WERI-Rb-1 (cell line): ENCODE measurements around the gene CEND1.

Experiments used
- DNase-seq: peaks from one replicate; pipeline ENCODE4 v3.0.0-alpha.2; 2020
- H3K27ac ChIP-seq: fragments of 250-450 bp; sonication (Bioruptor Pico); 2 replicates; pipeline ENCODE4 v1.5.1; 2020; ENCODE audit warnings: mild to moderate bottlenecking, moderate library complexity
- H3K27me3 ChIP-seq: fragments of 250-450 bp; sonication (Bioruptor Pico); 2 replicates; pipeline ENCODE4 v1.5.1; 2021; ENCODE audit warnings: mild to moderate bottlenecking, low read depth, moderate library complexity; ENCODE audit not compliant: insufficient read depth, severe bottlenecking
- H3K36me3 ChIP-seq: fragments of 250-450 bp; sonication (Bioruptor Pico); 2 replicates; pipeline ENCODE4 v1.5.1; 2020; ENCODE audit warnings: mild to moderate bottlenecking, moderate library complexity
- H3K4me3 ChIP-seq: 2 replicates; pipeline ENCODE4 v1.5.1; 2011; ENCODE audit warnings: low read depth, mild to moderate bottlenecking, control low read depth, low read length
- H3K9me3 ChIP-seq: fragments of 250-450 bp; sonication (Bioruptor Pico); 2 replicates; pipeline ENCODE4 v1.5.1; 2021; ENCODE audit warnings: mild to moderate bottlenecking, moderate library complexity; ENCODE audit not compliant: severe bottlenecking
- TF ChIP-seq, protein P1 (sequence below): IDR thresholded peaks from 2 replicates; pipeline ENCODE4 v1.5.1; 2011; ENCODE audit warnings: low read depth, mild to moderate bottlenecking, control low read depth, inconsistent platforms, low read length

CEND1 gene

DNA sequence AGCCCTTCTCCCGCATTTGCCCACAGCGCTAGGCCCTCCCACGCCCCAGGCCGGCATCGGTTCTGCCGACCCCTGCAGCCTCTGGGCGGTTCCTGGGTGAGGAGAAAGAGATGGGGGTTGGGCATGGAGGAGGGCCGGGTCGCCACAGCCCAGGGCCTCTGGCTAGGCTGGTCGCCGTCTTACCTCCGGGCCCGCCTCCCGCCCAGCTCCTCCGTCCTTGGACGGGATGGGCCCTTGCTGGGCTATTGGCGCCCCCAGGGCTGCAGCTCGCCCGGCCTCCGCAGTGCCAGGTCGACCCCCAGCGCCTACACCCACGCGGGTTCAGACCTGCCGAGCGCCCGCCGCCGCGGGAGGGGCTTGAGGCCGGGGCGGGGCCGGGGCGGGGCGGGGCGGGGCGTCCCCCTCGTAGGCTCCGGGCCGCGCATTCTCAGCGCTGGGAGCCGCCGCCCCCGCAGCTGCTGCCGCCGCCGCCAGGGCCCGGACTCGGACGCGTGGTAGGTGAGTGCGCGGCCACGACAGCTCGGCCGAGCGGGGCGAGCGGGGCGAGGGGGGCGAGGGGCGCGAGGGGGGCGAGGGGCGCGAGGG, 42.7 kb upstream of the CEND1 start, which contains the start of gene CD151:
TSS of gene CD151 (plus strand) at position 424 of the 585 bp plus-strand sequence. CDS start 3,118 bp downstream, outside the sequence.
- peak; percentile 65 for DNase-seq

DNA sequence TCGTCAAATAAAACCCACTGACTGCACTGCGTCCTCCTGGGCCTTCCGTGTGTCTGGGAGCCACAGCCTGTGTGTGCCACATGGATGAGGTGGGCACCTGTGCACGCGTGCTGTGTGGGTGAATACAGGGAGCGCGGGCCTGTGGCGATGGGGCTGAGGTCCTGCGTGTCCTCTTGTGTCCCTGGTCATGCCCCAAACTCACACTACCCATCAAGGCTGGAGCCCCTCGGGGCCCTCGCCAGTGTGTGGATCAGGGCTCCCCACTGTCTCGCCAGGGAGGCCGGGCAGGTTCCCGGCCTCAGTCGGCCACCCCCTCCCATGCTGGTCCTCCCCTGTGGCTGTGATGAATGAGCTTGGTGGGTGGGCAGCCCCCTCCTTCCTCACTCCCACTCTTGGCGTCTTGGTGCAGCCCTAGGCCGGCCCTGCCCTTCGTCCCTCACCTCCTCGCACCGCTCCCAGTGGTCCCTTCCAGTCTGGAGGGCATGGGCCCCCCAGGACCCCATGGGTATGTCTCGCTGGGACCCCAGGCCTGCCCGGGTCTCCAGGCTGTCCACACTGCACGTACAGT, 42.2 kb upstream of the CEND1 start:
- no peak for DNase-seq
- Histone ChIP-seq H3K27ac (peak overlapping the region; percentile 80), H3K4me3 (peak overlapping the region; percentile 52)

More for the DNA sequence above, 42.7 kb upstream of the CEND1 start, which contains the start of gene CD151:
- TF ChIP-seq, protein P1, sequence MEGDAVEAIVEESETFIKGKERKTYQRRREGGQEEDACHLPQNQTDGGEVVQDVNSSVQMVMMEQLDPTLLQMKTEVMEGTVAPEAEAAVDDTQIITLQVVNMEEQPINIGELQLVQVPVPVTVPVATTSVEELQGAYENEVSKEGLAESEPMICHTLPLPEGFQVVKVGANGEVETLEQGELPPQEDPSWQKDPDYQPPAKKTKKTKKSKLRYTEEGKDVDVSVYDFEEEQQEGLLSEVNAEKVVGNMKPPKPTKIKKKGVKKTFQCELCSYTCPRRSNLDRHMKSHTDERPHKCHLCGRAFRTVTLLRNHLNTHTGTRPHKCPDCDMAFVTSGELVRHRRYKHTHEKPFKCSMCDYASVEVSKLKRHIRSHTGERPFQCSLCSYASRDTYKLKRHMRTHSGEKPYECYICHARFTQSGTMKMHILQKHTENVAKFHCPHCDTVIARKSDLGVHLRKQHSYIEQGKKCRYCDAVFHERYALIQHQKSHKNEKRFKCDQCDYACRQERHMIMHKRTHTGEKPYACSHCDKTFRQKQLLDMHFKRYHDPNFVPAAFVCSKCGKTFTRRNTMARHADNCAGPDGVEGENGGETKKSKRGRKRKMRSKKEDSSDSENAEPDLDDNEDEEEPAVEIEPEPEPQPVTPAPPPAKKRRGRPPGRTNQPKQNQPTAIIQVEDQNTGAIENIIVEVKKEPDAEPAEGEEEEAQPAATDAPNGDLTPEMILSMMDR = no peak
- H3K4me3 ChIP-seq = peak within 1 kb of the TSS; percentile 52
- H3K27ac ChIP-seq = peak within 1 kb of the TSS; percentile 96
- no peaks in the 10 kb centered on the region for H3K9me3 ChIP-seq
- no peaks in the 10 kb centered on the region for H3K27me3 ChIP-seq
- peaks cover 39% of the 10 kb centered on the region for H3K36me3 ChIP-seq

DNA sequence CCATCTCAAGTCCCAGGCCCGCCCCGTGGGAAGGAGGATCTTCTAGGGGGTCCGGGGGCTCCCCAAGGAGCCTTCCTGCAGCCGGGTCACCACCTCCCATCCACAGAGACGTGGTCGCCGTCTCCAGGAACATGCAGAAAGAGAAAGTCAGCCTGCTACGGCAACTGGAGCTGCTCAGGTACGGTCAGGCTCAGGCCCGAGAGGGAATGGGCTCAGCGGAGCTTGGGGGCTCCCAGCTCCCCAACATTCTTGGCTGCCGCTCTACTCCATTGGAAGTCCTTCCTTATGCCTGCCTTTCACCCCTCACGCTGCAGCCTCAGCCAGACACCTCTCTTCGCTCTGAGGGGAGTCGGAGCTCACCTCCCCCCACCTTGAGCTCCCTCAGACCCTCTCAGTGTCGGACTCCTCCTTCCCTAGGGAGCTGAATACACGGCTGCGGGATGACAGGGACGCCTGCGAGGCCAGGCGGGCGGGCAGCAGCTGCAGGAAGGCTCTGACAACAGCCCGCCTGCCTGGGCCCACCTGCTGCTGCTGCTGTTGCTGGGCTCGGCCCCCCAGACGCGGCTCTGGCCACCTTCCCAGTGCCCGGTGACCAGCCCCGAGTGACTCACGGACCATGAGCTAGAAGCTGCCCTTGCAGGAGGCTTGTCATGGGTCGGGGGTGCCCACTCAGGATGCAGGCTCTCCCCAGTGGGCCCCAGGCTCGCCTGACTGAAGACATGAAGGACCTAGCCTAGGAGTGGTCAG, 41.4 kb upstream of the CEND1 start:
- DNase-seq = no peak
- H3K4me3 ChIP-seq = peak overlapping the region; percentile 51
- no peaks in the 10 kb centered on the region for H3K9me3 ChIP-seq
- peaks cover 26% of the 10 kb centered on the region for H3K36me3 ChIP-seq
- TF ChIP-seq, protein P1 = no peak
- H3K27me3 ChIP-seq = no peaks in the 10 kb centered on the region
- peak overlapping the region; percentile 80; the same call in 1 of the 2 replicates for H3K27ac ChIP-seq

More for the DNA sequence above, 42.2 kb upstream of the CEND1 start:
- TF ChIP-seq, protein P1 = no peak
- Histone ChIP-seq H3K36me3 (peaks cover 33% of the 10 kb centered on the region), H3K27me3 (no peaks in the 10 kb centered on the region), H3K9me3 (no peaks in the 10 kb centered on the region)

DNA sequence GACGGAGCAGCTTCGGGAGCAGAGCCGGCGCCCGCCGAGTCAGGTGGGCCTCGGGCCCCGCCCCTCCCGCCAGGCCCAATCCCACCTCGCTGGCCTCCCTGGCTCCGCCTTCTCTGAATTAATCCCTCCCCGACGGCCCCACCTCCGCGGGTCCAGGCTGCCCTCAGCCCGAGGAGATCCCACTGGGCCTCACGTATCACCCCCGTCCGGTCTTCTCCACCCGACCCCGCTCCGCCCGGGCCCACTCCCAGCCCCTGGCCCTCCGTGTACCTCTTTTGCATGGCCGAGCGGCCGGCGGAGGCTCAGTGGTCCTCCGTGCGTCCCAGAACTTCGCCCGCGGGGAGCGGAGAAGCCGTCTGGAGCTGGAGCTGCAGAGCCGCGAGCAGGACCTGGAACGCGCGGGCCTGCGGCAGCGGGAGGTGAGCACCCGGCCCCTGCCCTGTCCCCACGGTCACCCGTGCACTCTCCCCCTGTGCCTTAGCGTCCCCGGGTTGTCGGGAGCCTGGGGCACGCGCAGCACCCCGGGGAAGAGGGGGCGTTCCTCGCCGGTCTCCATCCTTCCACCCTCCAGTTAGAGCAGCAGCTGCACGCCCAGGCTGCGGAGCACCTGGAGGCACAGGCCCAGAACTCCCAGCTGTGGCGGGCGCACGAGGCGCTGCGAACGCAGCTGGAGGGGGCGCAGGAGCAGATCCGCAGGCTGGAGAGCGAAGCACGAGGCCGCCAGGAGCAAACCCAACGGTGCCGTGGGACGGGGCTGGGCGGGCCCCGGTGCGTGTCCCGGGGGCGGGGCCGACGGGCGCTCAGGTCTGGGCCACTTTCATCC, 40.6 kb upstream of the CEND1 start:
- Histone ChIP-seq H3K27me3 (no peaks in the 10 kb centered on the region), H3K36me3 (peaks cover 20% of the 10 kb centered on the region), H3K9me3 (no peaks in the 10 kb centered on the region), H3K4me3 (peak overlapping the region; percentile 51), H3K27ac (peak overlapping the region; percentile 97)
- peak; percentile 87 for DNase-seq
- TF ChIP-seq, protein P1 = no peak

DNA sequence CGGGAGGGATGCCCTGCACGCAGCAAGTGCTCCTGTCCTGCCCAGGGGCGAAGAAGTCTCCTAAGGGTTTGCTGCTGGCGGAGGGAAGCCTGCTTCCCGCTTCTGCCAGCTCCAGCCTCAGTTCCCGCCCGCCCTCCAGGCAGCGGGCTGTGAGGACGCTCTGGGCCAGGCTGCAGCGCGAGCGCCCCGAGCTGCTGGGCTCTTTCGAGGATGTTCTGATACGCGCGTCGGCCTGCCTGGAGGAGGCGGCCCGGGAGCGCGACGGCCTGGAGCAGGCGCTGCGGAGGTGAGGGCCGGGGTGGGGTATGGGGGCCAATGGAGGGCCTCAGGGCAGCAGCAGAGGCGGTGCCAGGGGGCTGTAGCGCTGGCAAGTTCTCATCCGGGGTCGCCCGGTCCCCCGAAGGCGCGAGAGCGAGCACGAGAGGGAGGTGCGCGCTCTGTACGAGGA, 40.0 kb upstream of the CEND1 start:
- Histone ChIP-seq H3K36me3 (peaks cover 19% of the 10 kb centered on the region), H3K27ac (peak overlapping the region; percentile 97), H3K4me3 (peak overlapping the region; percentile 19), H3K9me3 (no peaks in the 10 kb centered on the region), H3K27me3 (no peaks in the 10 kb centered on the region)
- TF ChIP-seq, protein P1 = no peak
- DNase-seq = no peak
